Activated naive CD4-positive, alpha-beta T cell treated with anti-CD3 and anti-CD28 coated beads, Interleukin-2, amount 50 U/mL, for 72 hours (primary cell): ENCODE results near the gene NUDT22. TPM values are rescaled to one million over a fixed set of nuclear protein-coding genes. Genes with fewer than 3 reads are reported as not detected.

Experiments used
- ATAC-seq, 2 donors: fragments of 150-1000 bp; cut with Tn5 transposase; 2 replicates each; pipeline ENCODE4 v1.10.0; 2021; ENCODE audit warnings: mild to moderate bottlenecking in 2 of 2, moderate library complexity in 2 of 2
- DNase-seq, 2 donors: peaks; one replicate each; pipeline ENCODE4 v3.0.0; 2021 to 2022; ENCODE audit warnings: low spot score in 2 of 2
- H3K27ac Mint-ChIP-seq, 2 donors: one replicate each; pipeline ENCODE4 v1.8.0; 2022; ENCODE audit warnings: mild to moderate bottlenecking in 2 of 2, mixed read lengths in 2 of 2
- H3K36me3 Mint-ChIP-seq, 2 donors: one replicate each; pipeline ENCODE4 v1.8.0; 2022; ENCODE audit warnings: mixed read lengths in 2 of 2
- H3K9me3 Mint-ChIP-seq, 2 donors: one replicate each; pipeline ENCODE4 v1.8.0; 2022; ENCODE audit warnings: mixed read lengths in 2 of 2
- total RNA-seq, 2 donors: library from RNA; stranded (reverse); gene quantifications; one replicate each; pipeline ENCODE4 v1.2.3, GENCODE V29; 2022

Gene NUDT22
- total RNA-seq, 2 donors from 2014 or later, result 87.4 to 88.8 TPM

DNA sequence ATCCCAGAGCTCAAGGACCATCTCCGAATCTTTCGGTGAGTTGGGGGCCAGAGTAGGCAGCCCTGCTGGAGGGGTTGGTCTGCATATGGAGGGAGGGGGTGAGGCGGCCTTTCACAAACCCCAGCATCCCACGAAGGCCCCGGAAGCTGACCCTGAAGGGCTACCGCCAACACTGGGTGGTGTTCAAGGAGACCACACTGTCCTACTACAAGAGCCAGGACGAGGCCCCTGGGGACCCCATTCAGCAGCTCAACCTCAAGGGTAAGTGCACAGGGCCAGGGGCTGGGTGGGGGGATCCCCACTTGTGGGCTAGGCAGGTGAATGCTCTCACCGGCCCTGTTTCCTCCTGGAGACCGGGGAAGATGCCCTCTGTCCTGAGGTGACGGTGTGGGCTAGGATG is 6.3 kb upstream of the NUDT22 start:
- no peaks in the 10 kb centered on the region for H3K9me3 Mint-ChIP-seq
- no peak overlapping the region for H3K27ac Mint-ChIP-seq
- DNase-seq, result no peak
- peaks cover 7 to 8% of the 10 kb centered on the region in 2 donors for H3K36me3 Mint-ChIP-seq
- ATAC-seq, result peak in 1 of 2 donors; percentile 15

GRCh38 chr11:64220271-64220670 is 5.8 kb upstream of the NUDT22 start:
- Mint-ChIP-seq H3K27ac (no peak overlapping the region), H3K36me3 (peaks cover 1 to 8% of the 10 kb centered on the region in 2 donors), H3K9me3 (no peaks in the 10 kb centered on the region)
- no peak for DNase-seq
- ATAC-seq, result no peak

DNA sequence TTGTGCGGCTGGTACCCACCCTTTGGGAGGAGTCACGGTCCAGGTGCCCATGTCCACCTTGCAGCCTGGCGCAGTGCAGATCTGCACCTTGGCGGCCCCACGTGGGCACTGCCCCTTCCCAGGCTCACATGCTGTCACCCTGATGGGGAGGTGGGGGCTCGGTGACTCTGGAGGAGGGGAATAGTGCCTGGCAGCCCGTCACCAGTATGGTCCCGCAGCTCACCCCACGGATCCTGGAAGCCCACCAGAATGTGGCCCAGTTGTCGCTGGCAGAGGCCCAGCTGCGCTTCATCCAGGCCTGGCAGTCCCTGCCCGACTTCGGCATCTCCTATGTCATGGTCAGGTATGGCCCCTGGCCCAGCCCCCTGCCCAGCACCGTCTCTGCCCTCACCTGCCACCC is 5.3 kb upstream of the NUDT22 start:
- DNase-seq, result no peak
- no peak for ATAC-seq
- Mint-ChIP-seq H3K27ac (peak overlapping the region in 1 of 2 donors; percentile 32), H3K36me3 (peaks cover 0 to 8% of the 10 kb centered on the region in 2 donors), H3K9me3 (no peaks in the 10 kb centered on the region)

DNA sequence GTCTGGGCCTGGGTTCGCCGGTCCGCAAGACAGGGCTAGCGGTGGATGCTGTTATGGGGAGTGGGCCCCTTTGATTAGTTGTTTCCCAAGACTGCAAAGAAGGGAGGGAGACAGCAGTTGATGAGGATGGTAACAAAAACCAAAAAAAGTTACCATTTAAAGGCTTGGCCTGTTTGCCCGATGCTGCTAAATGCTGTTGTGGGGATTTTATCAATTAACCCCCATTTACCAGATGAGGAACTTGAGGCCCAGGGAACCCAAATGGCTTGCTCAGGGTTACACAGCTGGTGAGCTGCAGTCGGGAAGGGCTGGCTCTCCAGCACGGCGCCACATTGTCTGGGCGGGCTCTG is 3.4 kb upstream of the NUDT22 start:
- ATAC-seq (no peak), DNase-seq (no peak)
- H3K9me3 Mint-ChIP-seq, result no peaks in the 10 kb centered on the region
- H3K27ac Mint-ChIP-seq, result peak overlapping the region in 1 of 2 donors; percentile 78
- H3K36me3 Mint-ChIP-seq, result peaks cover 8% of the 10 kb centered on the region in 2 donors

GRCh38 chr11:64223001-64223651 is 2.9 kb upstream of the NUDT22 start:
- H3K9me3 Mint-ChIP-seq, result no peaks in the 10 kb centered on the region
- H3K36me3 Mint-ChIP-seq, result peaks cover 8% of the 10 kb centered on the region in 2 donors
- DNase-seq (no peak), ATAC-seq (no peak)
- peak overlapping the region in 1 of 2 donors; percentile 78 for H3K27ac Mint-ChIP-seq

- peak overlapping the region; percentile 78 to 84 for H3K27ac Mint-ChIP-seq
These were observed 1.8 kb upstream of the NUDT22 start for GRCh38 chr11:64224151-64224890.

DNA sequence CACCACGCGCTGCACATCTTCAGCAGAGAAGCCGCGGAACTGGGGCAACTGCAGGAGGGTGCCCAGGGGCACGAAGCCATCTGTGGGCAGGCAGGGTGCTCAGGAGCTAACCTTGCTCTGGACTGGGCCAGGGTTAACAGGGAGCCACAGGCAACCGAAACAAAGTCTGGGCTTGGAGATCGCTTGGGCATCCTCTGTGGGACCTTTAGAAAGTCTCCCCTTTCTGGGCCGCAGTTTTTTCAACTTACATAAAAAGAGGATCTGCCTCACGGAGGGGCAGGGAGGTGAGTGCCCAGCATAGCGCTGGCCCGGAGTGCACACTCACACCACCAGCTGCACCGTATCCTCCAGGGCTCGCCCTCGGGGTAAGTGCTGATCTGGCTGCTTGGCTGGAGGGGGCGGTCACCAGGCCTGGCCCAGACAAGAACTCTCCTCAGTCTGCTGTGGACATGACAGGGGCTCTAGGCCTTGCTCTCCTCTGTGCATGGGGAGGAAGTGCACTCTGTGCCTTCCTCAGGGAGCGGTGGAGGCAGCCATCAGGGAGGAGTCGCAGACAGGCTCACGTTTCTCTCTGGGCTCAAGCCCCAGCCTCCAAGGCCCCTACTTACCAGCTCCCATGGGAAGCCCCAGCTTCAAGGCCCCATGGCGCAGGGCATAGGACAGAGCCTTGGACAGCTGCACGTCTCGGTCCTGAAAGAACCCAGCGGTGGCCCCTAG is 1.0 kb upstream of the NUDT22 start:
- no peaks in the 10 kb centered on the region for H3K9me3 Mint-ChIP-seq
- H3K36me3 Mint-ChIP-seq, result peaks cover 0 to 8% of the 10 kb centered on the region in 2 donors
- ATAC-seq, result no peak
- no peak for DNase-seq
- peak overlapping the region; percentile 60 to 92 for H3K27ac Mint-ChIP-seq

More at GRCh38 chr11:64224151-64224890, 1.8 kb upstream of the NUDT22 start:
- DNase-seq (no peak), ATAC-seq (no peak)
- peaks cover 0 to 8% of the 10 kb centered on the region in 2 donors for H3K36me3 Mint-ChIP-seq
- no peaks in the 10 kb centered on the region for H3K9me3 Mint-ChIP-seq

DNA sequence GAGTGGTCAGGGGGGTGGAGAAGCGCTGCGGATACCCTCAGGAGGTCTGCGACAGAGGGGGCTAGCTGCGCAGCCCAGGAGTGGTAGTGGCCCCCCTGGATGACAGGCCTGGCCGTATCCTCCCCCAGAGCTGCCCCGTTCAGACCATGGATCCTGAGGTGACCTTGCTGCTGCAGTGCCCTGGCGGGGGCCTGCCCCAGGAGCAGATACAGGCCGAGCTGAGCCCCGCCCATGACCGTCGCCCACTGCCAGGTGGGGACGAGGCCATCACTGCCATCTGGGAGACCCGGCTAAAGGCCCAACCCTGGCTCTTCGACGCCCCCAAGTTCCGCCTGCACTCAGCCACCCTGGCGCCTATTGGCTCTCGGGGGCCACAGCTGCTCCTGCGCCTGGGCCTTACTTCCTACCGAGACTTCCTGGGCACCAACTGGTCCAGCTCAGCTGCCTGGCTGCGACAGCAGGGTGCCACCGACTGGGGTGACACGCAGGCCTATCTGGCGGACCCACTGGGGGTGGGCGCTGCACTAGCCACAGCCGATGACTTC is 505 bp downstream of the NUDT22 start:
- Mint-ChIP-seq H3K9me3 (no peaks in the 10 kb centered on the region), H3K36me3 (peaks cover 0 to 8% of the 10 kb centered on the region in 2 donors), H3K27ac (peak overlapping the region; percentile 74 to 92)
- ATAC-seq (peak; percentile 68 to 70), DNase-seq (peak; percentile 66 to 88)

GRCh38 chr11:64227405-64227956 is 1.4 kb downstream of the NUDT22 start:
- ATAC-seq (no peak), DNase-seq (no peak)
- Mint-ChIP-seq H3K9me3 (no peaks in the 10 kb centered on the region), H3K36me3 (peaks cover 0 to 8% of the 10 kb centered on the region in 2 donors), H3K27ac (peak overlapping the region; percentile 92 to 95)

- Mint-ChIP-seq H3K9me3 (no peaks in the 10 kb centered on the region), H3K27ac (peak overlapping the region; percentile 81 to 92), H3K36me3 (peaks cover 0 to 8% of the 10 kb centered on the region in 2 donors)
- ATAC-seq, result no peak
- DNase-seq, result no peak
These were observed 3.1 kb downstream of the NUDT22 start for GRCh38 chr11:64229090-64229743.

GRCh38 chr11:64229744-64230170 is 3.7 kb downstream of the NUDT22 start:
- Mint-ChIP-seq H3K27ac (peak overlapping the region; percentile 81 to 92), H3K9me3 (no peaks in the 10 kb centered on the region), H3K36me3 (peaks cover 0 to 8% of the 10 kb centered on the region in 2 donors)
- DNase-seq, result no peak
- ATAC-seq, result no peak

DNA sequence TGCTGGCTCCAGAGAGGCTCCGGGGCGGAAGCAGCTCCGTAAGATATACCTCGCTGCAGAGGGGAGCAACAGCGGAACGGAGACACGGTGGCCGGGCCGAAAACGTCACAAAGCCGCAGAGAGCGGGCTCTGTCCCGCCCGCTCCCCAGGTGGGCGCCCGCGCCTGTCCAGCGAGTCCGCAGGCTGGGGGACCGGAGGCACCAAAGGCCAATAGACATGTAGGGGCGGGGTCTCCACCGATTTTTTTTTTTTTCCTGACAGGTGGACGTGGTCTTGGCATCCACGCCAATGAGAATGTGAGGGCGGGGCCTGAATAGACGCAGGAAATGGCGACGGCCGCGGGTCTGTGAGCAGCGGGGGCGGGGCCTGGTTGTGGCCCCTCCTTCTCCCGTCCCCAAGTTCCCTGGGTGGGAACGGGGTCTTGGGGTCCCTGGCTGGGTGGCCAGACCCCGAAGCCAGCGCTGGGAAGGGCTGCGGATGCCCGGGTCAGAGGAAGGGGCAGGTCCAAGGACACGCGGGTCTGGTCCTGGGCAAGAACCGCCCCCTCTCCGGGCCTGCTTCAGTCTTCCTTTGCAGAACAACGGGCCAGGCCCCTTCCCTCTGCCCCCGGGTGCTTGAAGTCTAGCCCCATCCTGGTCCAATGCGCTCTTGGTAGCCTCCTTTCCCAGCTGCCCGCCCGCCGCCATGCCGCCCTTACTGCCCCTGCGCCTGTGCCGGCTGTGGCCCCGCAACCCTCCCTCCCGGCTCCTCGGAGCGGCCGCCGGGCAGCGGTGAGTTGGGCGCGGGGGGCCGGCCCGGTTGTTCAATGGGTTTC is 4.3 kb downstream of the NUDT22 start, which contains the start of gene DNAJC4:
Gene DNAJC4, plus strand, starts transcription at position 378 of the 814 bp plus-strand sequence. Its CDS starts 307 bp downstream, at position 685.
- Mint-ChIP-seq H3K36me3 (peaks cover 0 to 8% of the 10 kb centered on the region in 2 donors), H3K27ac (peak within 1 kb of the TSS; percentile 89 to 92), H3K9me3 (no peaks in the 10 kb centered on the region)
- DNase-seq, result peak; percentile 90 to 92
- ATAC-seq, result peak; percentile 51 to 54

DNA sequence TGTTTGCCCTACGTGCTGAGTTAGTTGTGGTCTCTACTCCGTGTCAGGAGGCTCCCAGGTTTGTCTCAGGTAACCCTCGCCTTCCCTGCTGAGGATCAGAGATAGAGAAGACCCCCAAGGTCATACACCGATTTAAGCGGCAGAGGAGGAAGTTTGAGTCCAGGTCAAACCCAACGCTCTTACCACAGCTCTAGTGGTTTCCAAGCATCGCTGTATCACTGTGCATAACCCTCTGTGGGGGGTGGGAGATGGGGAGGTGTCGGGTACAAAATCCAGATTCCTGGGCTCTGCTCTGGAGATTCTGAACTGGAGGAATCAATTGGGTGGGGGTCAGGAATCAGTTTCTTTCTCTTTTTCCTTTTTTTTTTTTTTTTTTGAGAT is 4.9 kb downstream of the NUDT22 start:
- DNase-seq, result no peak
- H3K9me3 Mint-ChIP-seq, result no peaks in the 10 kb centered on the region
- ATAC-seq, result no peak
- H3K27ac Mint-ChIP-seq, result peak overlapping the region; percentile 89 to 92
- peaks cover 0 to 8% of the 10 kb centered on the region in 2 donors for H3K36me3 Mint-ChIP-seq

DNA sequence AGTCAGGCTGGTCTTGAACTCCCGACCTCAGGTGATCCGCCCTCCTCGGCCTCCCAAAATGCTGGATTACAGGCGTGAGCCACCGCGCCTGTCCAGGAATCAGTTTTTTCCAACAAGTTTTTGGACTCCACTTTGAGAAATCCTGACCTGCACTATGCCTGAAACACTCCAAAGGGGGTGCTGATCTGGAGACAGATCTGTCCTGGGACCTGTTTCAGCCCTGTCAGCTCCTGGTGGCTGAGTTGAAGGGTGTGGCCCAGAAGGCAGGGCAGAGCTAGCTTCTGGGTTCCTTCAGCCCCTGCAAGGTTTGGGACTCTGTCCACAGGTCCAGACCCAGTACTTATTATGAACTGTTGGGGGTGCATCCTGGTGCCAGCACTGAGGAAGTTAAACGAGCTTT is 5.5 kb downstream of the NUDT22 start:
- ATAC-seq (no peak), DNase-seq (no peak)
- Mint-ChIP-seq H3K27ac (no peak overlapping the region), H3K9me3 (no peaks in the 10 kb centered on the region), H3K36me3 (peaks cover 0 to 8% of the 10 kb centered on the region in 2 donors)

- DNase-seq, result no peak
- Mint-ChIP-seq H3K27ac (no peak overlapping the region), H3K9me3 (no peaks in the 10 kb centered on the region), H3K36me3 (peaks cover 0 to 2% of the 10 kb centered on the region in 2 donors)
- no peak for ATAC-seq
These were observed 6.3 kb downstream of the NUDT22 start for GRCh38 chr11:64232182-64232966.
